ENCODE measurements around the gene SMYD1.

- TF ChIP-seq EZH2 (IDR thresholded peaks at IDR 0.05) (no peak), EZH2phosphoT487 (IDR thresholded peaks at IDR 0.05) (no peak), CTCF (IDR thresholded peaks at IDR 0.05) (no peak)
Observed at GRCh38 chr2:88099798-88100488, 32.3 kb downstream of the SMYD1 start.

All from neural progenitor cell (in vitro differentiated cells).